CD4-positive, alpha-beta T cell treated with Interleukin-15 for 4 hours (primary cell): ENCODE results near the gene SP2.
"Not testable (repeated sequence)": the region's sequence is repeated elsewhere in the genome, so short reads cannot be mapped to it uniquely, and the experiment has no call there.

Experiments used
- DNase-seq: peaks from one replicate; pipeline ENCODE4 v3.0.0-alpha.2; 2020; ENCODE audit warnings: low spot score

Gene SP2

GRCh38 chr17:47891545-47892088 is 4.4 kb upstream of the SP2 start:
- no peak for DNase-seq

- DNase-seq, result no peak
Measured at GRCh38 chr17:47894498-47895346, 1.3 kb upstream of the SP2 start.

- peak; percentile 22 for DNase-seq
Measured at GRCh38 chr17:47895347-47895855, 635 bp upstream of the SP2 start.

GRCh38 chr17:47896672-47897490 is 845 bp downstream of the SP2 start:
- DNase-seq, result no peak

- DNase-seq, result no peak
Measured at GRCh38 chr17:47897561-47897960, 1.5 kb downstream of the SP2 start.

- DNase-seq, result no peak
Measured at GRCh38 chr17:47898241-47898640, 2.2 kb downstream of the SP2 start.

GRCh38 chr17:47899643-47900042 is 3.6 kb downstream of the SP2 start:
- no peak for DNase-seq

GRCh38 chr17:47901423-47901822 is 5.4 kb downstream of the SP2 start:
- DNase-seq, result no peak

- no peak for DNase-seq
Measured at GRCh38 chr17:47902039-47902744, 6.2 kb downstream of the SP2 start.

GRCh38 chr17:47905221-47905733 is 9.2 kb downstream of the SP2 start:
- DNase-seq, result no peak

- no peak for DNase-seq
Measured at GRCh38 chr17:47906443-47906842, 10.4 kb downstream of the SP2 start.

- no peak for DNase-seq
Measured at GRCh38 chr17:47907932-47908562, 12.0 kb downstream of the SP2 start.

- DNase-seq, result no peak
Measured at GRCh38 chr17:47913050-47913449, 17.0 kb downstream of the SP2 start.

GRCh38 chr17:47914306-47914948 is 18.4 kb downstream of the SP2 start:
- no peak for DNase-seq

GRCh38 chr17:47915776-47916398 is 19.9 kb downstream of the SP2 start:
- no peak for DNase-seq

GRCh38 chr17:47916489-47917208 is 20.6 kb downstream of the SP2 start:
- DNase-seq, result no peak

- DNase-seq, result no peak
Measured at GRCh38 chr17:47917581-47917980, 21.5 kb downstream of the SP2 start.

- no peak for DNase-seq
Measured at GRCh38 chr17:47918006-47918405, 22.0 kb downstream of the SP2 start.

- DNase-seq, result no peak
Measured at GRCh38 chr17:47918991-47919390, 23.0 kb downstream of the SP2 start.

- not testable (repeated sequence) for DNase-seq
Measured at GRCh38 chr17:47919889-47920288, 23.9 kb downstream of the SP2 start.
